Measurements from ENCODE around the gene ZBED4.

The ZBED4 gene

GRCh38 chr22:49900441-49901230, 47.0 kb downstream of the ZBED4 start:
- no peak overlapping the region for H3K9ac ChIP-seq (ENCODE audit: low read length)
- no peaks in the 10 kb centered on the region for H3K9me3 ChIP-seq (ENCODE audit: control insufficient read depth, low read length)
- H3K4me1 ChIP-seq (ENCODE audit: control insufficient read depth, insufficient read depth, low read length): no peaks in the 10 kb centered on the region
- peaks cover 32% of the 10 kb centered on the region for H3K36me3 ChIP-seq (ENCODE audit: control insufficient read depth, insufficient read depth, low read length, severe bottlenecking)
- no peaks in the 10 kb centered on the region for H3K27me3 ChIP-seq (replicated peaks; ENCODE audit: control insufficient read depth, insufficient read depth, low read length)
- no peak for DNase-seq (ENCODE audit: low read depth)
- no peak overlapping the region for H3K4me3 ChIP-seq (ENCODE audit: low read length)

- H3K9me3 ChIP-seq (ENCODE audit: control insufficient read depth, low read length): no peaks in the 10 kb centered on the region
- H3K36me3 ChIP-seq (ENCODE audit: control insufficient read depth, insufficient read depth, low read length, severe bottlenecking): peaks cover 32% of the 10 kb centered on the region
These were observed 47.8 kb downstream of the ZBED4 start for GRCh38 chr22:49901457-49901856.

GRCh38 chr22:49903322-49904039, 49.8 kb downstream of the ZBED4 start:
- Histone ChIP-seq H3K27me3 (replicated peaks; ENCODE audit: control insufficient read depth, insufficient read depth, low read length) (no peaks in the 10 kb centered on the region), H3K9me3 (ENCODE audit: control insufficient read depth, low read length) (no peaks in the 10 kb centered on the region), H3K4me1 (ENCODE audit: control insufficient read depth, insufficient read depth, low read length) (no peaks in the 10 kb centered on the region), H3K9ac (ENCODE audit: low read length) (no peak overlapping the region), H3K36me3 (ENCODE audit: control insufficient read depth, insufficient read depth, low read length, severe bottlenecking) (peaks cover 37% of the 10 kb centered on the region), H3K4me3 (ENCODE audit: low read length) (no peak overlapping the region)
- no peak for DNase-seq (ENCODE audit: low read depth)

More at GRCh38 chr22:49901457-49901856, 47.8 kb downstream of the ZBED4 start:
- no peak for DNase-seq (ENCODE audit: low read depth)
- Histone ChIP-seq H3K4me1 (ENCODE audit: control insufficient read depth, insufficient read depth, low read length) (no peaks in the 10 kb centered on the region), H3K27me3 (replicated peaks; ENCODE audit: control insufficient read depth, insufficient read depth, low read length) (no peaks in the 10 kb centered on the region), H3K4me3 (ENCODE audit: low read length) (no peak overlapping the region), H3K9ac (ENCODE audit: low read length) (no peak overlapping the region)

- no peaks in the 10 kb centered on the region for H3K27me3 ChIP-seq (replicated peaks; ENCODE audit: control insufficient read depth, insufficient read depth, low read length)
- no peaks in the 10 kb centered on the region for H3K9me3 ChIP-seq (ENCODE audit: control insufficient read depth, low read length)
- no peaks in the 10 kb centered on the region for H3K4me1 ChIP-seq (ENCODE audit: control insufficient read depth, insufficient read depth, low read length)
- DNase-seq (ENCODE audit: low read depth): no peak
- H3K4me3 ChIP-seq (ENCODE audit: low read length): no peak overlapping the region
- H3K36me3 ChIP-seq (ENCODE audit: control insufficient read depth, insufficient read depth, low read length, severe bottlenecking): peaks cover 37% of the 10 kb centered on the region
- H3K9ac ChIP-seq (ENCODE audit: low read length): no peak overlapping the region
These were observed 50.4 kb downstream of the ZBED4 start for GRCh38 chr22:49904040-49904369.

- DNase-seq (ENCODE audit: low read depth): no peak
- H3K4me3 ChIP-seq (ENCODE audit: low read length): no peak overlapping the region
These were observed 51.8 kb downstream of the ZBED4 start for GRCh38 chr22:49905465-49905864.

GRCh38 chr22:49906071-49906798, 52.6 kb downstream of the ZBED4 start:
- no peak overlapping the region for H3K9ac ChIP-seq (ENCODE audit: low read length)
- no peak overlapping the region for H3K4me3 ChIP-seq (ENCODE audit: low read length)
- DNase-seq (ENCODE audit: low read depth): no peak
- peaks cover 32% of the 10 kb centered on the region for H3K36me3 ChIP-seq (ENCODE audit: control insufficient read depth, insufficient read depth, low read length, severe bottlenecking)
- no peaks in the 10 kb centered on the region for H3K27me3 ChIP-seq (replicated peaks; ENCODE audit: control insufficient read depth, insufficient read depth, low read length)
- H3K4me1 ChIP-seq (ENCODE audit: control insufficient read depth, insufficient read depth, low read length): no peaks in the 10 kb centered on the region
- no peaks in the 10 kb centered on the region for H3K9me3 ChIP-seq (ENCODE audit: control insufficient read depth, low read length)

More at GRCh38 chr22:49905465-49905864, 51.8 kb downstream of the ZBED4 start:
- H3K9me3 ChIP-seq (ENCODE audit: control insufficient read depth, low read length): no peaks in the 10 kb centered on the region
- no peak overlapping the region for H3K9ac ChIP-seq (ENCODE audit: low read length)
- peaks cover 35% of the 10 kb centered on the region for H3K36me3 ChIP-seq (ENCODE audit: control insufficient read depth, insufficient read depth, low read length, severe bottlenecking)
- H3K4me1 ChIP-seq (ENCODE audit: control insufficient read depth, insufficient read depth, low read length): no peaks in the 10 kb centered on the region
- H3K27me3 ChIP-seq (replicated peaks; ENCODE audit: control insufficient read depth, insufficient read depth, low read length): no peaks in the 10 kb centered on the region

GRCh38 chr22:49906799-49907290, 53.2 kb downstream of the ZBED4 start:
- Histone ChIP-seq H3K9me3 (ENCODE audit: control insufficient read depth, low read length) (no peaks in the 10 kb centered on the region), H3K4me3 (ENCODE audit: low read length) (no peak overlapping the region), H3K36me3 (ENCODE audit: control insufficient read depth, insufficient read depth, low read length, severe bottlenecking) (peaks cover 28% of the 10 kb centered on the region), H3K9ac (ENCODE audit: low read length) (no peak overlapping the region), H3K4me1 (ENCODE audit: control insufficient read depth, insufficient read depth, low read length) (no peaks in the 10 kb centered on the region), H3K27me3 (replicated peaks; ENCODE audit: control insufficient read depth, insufficient read depth, low read length) (no peaks in the 10 kb centered on the region)
- no peak for DNase-seq (ENCODE audit: low read depth)

GRCh38 chr22:49907807-49908206, 54.2 kb downstream of the ZBED4 start:
- H3K36me3 ChIP-seq (ENCODE audit: control insufficient read depth, insufficient read depth, low read length, severe bottlenecking): peaks cover 31% of the 10 kb centered on the region
- no peaks in the 10 kb centered on the region for H3K9me3 ChIP-seq (ENCODE audit: control insufficient read depth, low read length)
- no peak overlapping the region for H3K4me3 ChIP-seq (ENCODE audit: low read length)
- DNase-seq (ENCODE audit: low read depth): no peak
- H3K4me1 ChIP-seq (ENCODE audit: control insufficient read depth, insufficient read depth, low read length): no peaks in the 10 kb centered on the region
- no peaks in the 10 kb centered on the region for H3K27me3 ChIP-seq (replicated peaks; ENCODE audit: control insufficient read depth, insufficient read depth, low read length)
- no peak overlapping the region for H3K9ac ChIP-seq (ENCODE audit: low read length)

GRCh38 chr22:49909476-49910205, 56.0 kb downstream of the ZBED4 start:
- no peaks in the 10 kb centered on the region for H3K4me1 ChIP-seq (ENCODE audit: control insufficient read depth, insufficient read depth, low read length)
- H3K9me3 ChIP-seq (ENCODE audit: control insufficient read depth, low read length): no peaks in the 10 kb centered on the region
- H3K36me3 ChIP-seq (ENCODE audit: control insufficient read depth, insufficient read depth, low read length, severe bottlenecking): peaks cover 25% of the 10 kb centered on the region
- H3K27me3 ChIP-seq (replicated peaks; ENCODE audit: control insufficient read depth, insufficient read depth, low read length): no peaks in the 10 kb centered on the region
- H3K9ac ChIP-seq (ENCODE audit: low read length): no peak overlapping the region
- H3K4me3 ChIP-seq (ENCODE audit: low read length): no peak overlapping the region
- DNase-seq (ENCODE audit: low read depth): no peak

- Histone ChIP-seq H3K9ac (ENCODE audit: low read length) (no peak overlapping the region), H3K27me3 (replicated peaks; ENCODE audit: control insufficient read depth, insufficient read depth, low read length) (no peaks in the 10 kb centered on the region), H3K4me3 (ENCODE audit: low read length) (no peak overlapping the region), H3K36me3 (ENCODE audit: control insufficient read depth, insufficient read depth, low read length, severe bottlenecking) (peaks cover 25% of the 10 kb centered on the region), H3K9me3 (ENCODE audit: control insufficient read depth, low read length) (no peaks in the 10 kb centered on the region), H3K4me1 (ENCODE audit: control insufficient read depth, insufficient read depth, low read length) (no peaks in the 10 kb centered on the region)
- no peak for DNase-seq (ENCODE audit: low read depth)
These were observed 56.8 kb downstream of the ZBED4 start for GRCh38 chr22:49910229-49911155.

All from adipocyte (in vitro differentiated cells).